Naive thymus-derived CD4-positive, alpha-beta T cell (primary cell): ENCODE data around the gene HDAC2. TPM values are rescaled to one million over a fixed set of nuclear protein-coding genes. Genes with fewer than 3 reads are reported as not detected.

ENCODE experiments used
- ATAC-seq: fragments of 150-1000 bp; cut with Tn5 transposase; 2 replicates; pipeline ENCODE4 v1.10.0; 2021; ENCODE audit warnings: mild to moderate bottlenecking, moderate library complexity
- CTCF ChIA-PET: fragments of 350-600 bp; sonication (Branson Sonifier 250); formaldehyde crosslinking; loops from one replicate; lab custom pipeline; 2021; ENCODE audit warnings: antibody characterized with exemption; lab: Charles Lee
- POLR2A ChIA-PET: fragments of 350-600 bp; sonication (Branson Sonifier 250); formaldehyde crosslinking; loops from one replicate; lab custom pipeline; 2021; ENCODE audit warnings: antibody characterized with exemption, inconsistent platforms; lab: Charles Lee
- DNase-seq, 9 donors: peaks; one replicate each; pipeline versions ENCODE4 v3.0.0 to v3.0.0-alpha.2; 2020 to 2022; ENCODE audit warnings: mixed read lengths in 1 of 9
- H3K27ac ChIP-seq: one replicate; pipeline ENCODE4 v1.7.0; 2013; ENCODE audit warnings: mild to moderate bottlenecking, low read depth, low read length, moderate library complexity
- H3K27me3 ChIP-seq, 2 donors: one replicate each; pipeline ENCODE4 v1.7.0; 2013; ENCODE audit warnings: low read length in 2 of 2, mild to moderate bottlenecking in 2 of 2, moderate library complexity in 2 of 2; ENCODE audit not compliant: control insufficient read depth in 2 of 2, insufficient read depth in 2 of 2
- H3K36me3 ChIP-seq, 3 experiments: 1 replicate in 2 of 3; 2 replicates in 1 of 3; pipeline ENCODE4 v1.7.0; 2013; ENCODE audit warnings: low read length in 3 of 3, mild to moderate bottlenecking in 3 of 3, moderate library complexity in 1 of 3; ENCODE audit not compliant: insufficient read depth in 3 of 3, control insufficient read depth in 2 of 3
- H3K4me1 ChIP-seq, 2 donors: one replicate each; pipeline ENCODE4 v1.7.0; 2013; ENCODE audit warnings: low read length in 2 of 2, mild to moderate bottlenecking in 2 of 2, moderate library complexity in 1 of 2; ENCODE audit not compliant: control insufficient read depth in 2 of 2, insufficient read depth in 2 of 2
- H3K4me3 ChIP-seq: 2 replicates; pipeline ENCODE4 v1.7.0; 2013; ENCODE audit warnings: mild to moderate bottlenecking, low read length
- H3K9me3 ChIP-seq, 3 experiments: 1 replicate in 2 of 3; 2 replicates in 1 of 3; pipeline ENCODE4 v1.7.0; 2013; ENCODE audit warnings: low read length in 3 of 3; ENCODE audit not compliant: control insufficient read depth in 2 of 3
- H3K27ac Mint-ChIP-seq, 9 donors: one replicate each; pipeline ENCODE4 v1.8.0; 2020 to 2022; ENCODE audit warnings: mixed read lengths in 9 of 9, mild to moderate bottlenecking in 8 of 9, moderate library complexity in 5 of 9, inconsistent platforms in 2 of 9
- H3K27me3 Mint-ChIP-seq, 5 donors: one replicate each; pipeline ENCODE4 v1.8.0; 2021 to 2022; ENCODE audit warnings: mixed read lengths in 5 of 5, mild to moderate bottlenecking in 1 of 5
- H3K36me3 Mint-ChIP-seq, 5 donors: one replicate each; pipeline ENCODE4 v1.8.0; 2020 to 2022; ENCODE audit warnings: mixed read lengths in 5 of 5, mild to moderate bottlenecking in 3 of 5, inconsistent platforms in 1 of 5
- H3K4me1 Mint-ChIP-seq, 7 donors: one replicate each; pipeline ENCODE4 v1.8.0; 2020 to 2022; ENCODE audit warnings: mixed read lengths in 7 of 7, mild to moderate bottlenecking in 3 of 7, inconsistent platforms in 1 of 7
- H3K4me3 Mint-ChIP-seq, 10 donors: one replicate each; pipeline ENCODE4 v1.8.0; 2020 to 2022; ENCODE audit warnings: mild to moderate bottlenecking in 10 of 10, mixed read lengths in 10 of 10, moderate library complexity in 6 of 10, inconsistent platforms in 2 of 10
- H3K9me3 Mint-ChIP-seq, 11 donors: one replicate each; pipeline ENCODE4 v1.8.0; 2020 to 2022; ENCODE audit warnings: mixed read lengths in 11 of 11, mild to moderate bottlenecking in 4 of 11, inconsistent platforms in 1 of 11, moderate library complexity in 1 of 11
- intact Hi-C, 2 donors: fragments of 100-400 bp; cut with micrococcal nuclease; formaldehyde crosslinking; loops; one replicate each; pipeline ENCODE4 v1.15.1; 2023
- polyA plus RNA-seq, 2 donors: library from polyadenylated mRNA; unstranded; fragments of 300-500 nt; fragmentation: Illumina TruSeq; gene quantifications; one replicate each; pipeline ENCODE4 v1.2.3, GENCODE V29; 2021
- total RNA-seq, 6 experiments: library from RNA in 5 of 6; stranded (reverse) in 5 of 6; gene quantifications; 1 replicate in 5 of 6; 2 replicates in 1 of 6; pipeline ENCODE4 v1.2.3 and lab custom pipeline; 2021 to 2026

The HDAC2 gene
- total and polyA plus RNA-seq, 7 experiments from 2014 or later, result 46.6 to 87.8 (median 57.2) TPM

DNA sequence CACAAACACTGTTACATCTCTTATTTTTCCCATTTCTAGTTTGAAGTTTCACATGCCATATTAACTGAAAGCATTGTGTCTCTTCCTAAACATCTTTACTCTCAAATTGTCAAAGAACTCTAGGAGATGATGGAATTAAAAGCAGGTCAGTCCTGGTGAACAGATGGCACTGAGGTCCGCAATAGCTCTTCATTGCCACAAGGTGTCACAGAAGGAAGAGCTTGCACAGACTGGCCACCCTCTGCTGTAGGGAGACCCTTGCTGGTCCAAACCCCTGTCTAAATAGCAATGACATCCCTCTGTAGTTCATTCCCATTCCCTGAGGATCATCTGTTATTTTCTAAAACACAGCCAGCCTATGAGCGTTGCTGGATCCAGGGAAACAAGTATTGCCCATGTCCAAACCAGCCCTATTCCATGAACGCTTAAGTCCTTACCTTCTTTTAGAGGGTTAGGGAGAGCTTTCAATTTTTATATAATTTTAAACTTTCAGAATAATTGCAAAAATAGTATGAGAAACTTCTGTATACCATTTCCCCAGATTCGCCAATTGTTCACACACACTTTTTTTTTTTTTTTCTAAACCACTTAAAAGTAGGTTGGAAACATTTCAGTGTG is 10.1 kb upstream of the HDAC2 start:
- peak in 2 of 9 donors; percentile 7 to 8 for DNase-seq
- ChIA-PET POLR2A (interaction anchor here (1.3 kb wide), 1 partner anchor 10 kb away, joined by 7 read pairs; the partner anchor contains the start of gene HDAC2), CTCF (interaction anchor here (0.6 to 2.1 kb wide), 5 partner anchors 10 to 128 kb away, joined by 3 to 8 read pairs (median 6); partner anchors contain the start of gene HDAC2)
- no peaks in the 10 kb centered on the region for H3K9me3 Mint-ChIP-seq
- H3K4me3 ChIP-seq, result no peak overlapping the region
- no peak overlapping the region for H3K27ac ChIP-seq
- H3K36me3 Mint-ChIP-seq, result no peaks in the 10 kb centered on the region
- peak; percentile 66 for ATAC-seq
- no peak overlapping the region for H3K27ac Mint-ChIP-seq
- H3K27me3 ChIP-seq, result no peaks in the 10 kb centered on the region
- H3K4me1 ChIP-seq, result no peaks in the 10 kb centered on the region
- H3K9me3 ChIP-seq, result no peaks in the 10 kb centered on the region
- intact Hi-C loops, result no loop called here
- H3K36me3 ChIP-seq, result no peaks in the 10 kb centered on the region
- H3K4me3 Mint-ChIP-seq, result no peak overlapping the region
- peaks cover 0 to 25% (median 3%) of the 10 kb centered on the region in 5 donors for H3K27me3 Mint-ChIP-seq
- peaks cover 0 to 5% (median 0%) of the 10 kb centered on the region in 7 donors for H3K4me1 Mint-ChIP-seq

DNA sequence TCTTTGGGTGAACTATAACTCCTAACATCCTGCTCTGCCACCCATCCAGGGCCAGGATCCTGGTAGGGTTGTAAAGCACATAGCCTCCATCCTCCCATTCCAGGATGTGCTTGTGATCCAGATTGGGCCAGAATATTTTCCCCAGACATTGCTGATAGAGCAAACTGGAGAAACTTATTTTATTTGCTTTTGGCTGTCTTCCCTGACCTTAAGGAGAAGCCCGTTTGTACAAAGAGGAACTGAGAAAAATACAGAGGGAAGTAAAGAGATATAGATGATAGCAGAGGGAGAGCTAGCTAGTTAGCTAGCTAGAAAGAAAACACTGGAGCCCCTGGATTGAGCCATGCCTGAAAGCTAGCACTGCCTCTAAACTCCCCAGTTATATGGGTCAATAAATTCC is 9.0 kb upstream of the HDAC2 start:
- intact Hi-C loops, result no loop called here
- Mint-ChIP-seq H3K36me3 (no peaks in the 10 kb centered on the region), H3K27ac (no peak overlapping the region), H3K4me1 (peaks cover 0 to 5% (median 0%) of the 10 kb centered on the region in 7 donors), H3K4me3 (no peak overlapping the region), H3K9me3 (no peaks in the 10 kb centered on the region), H3K27me3 (peaks cover 0 to 25% (median 3%) of the 10 kb centered on the region in 5 donors)
- ChIA-PET POLR2A (no interaction called here), CTCF (interaction anchor here (0.7 to 2.1 kb wide), 4 partner anchors 8 to 124 kb away, joined by 3 to 7 read pairs (median 4); partner anchors contain the start of gene HDAC2)
- ATAC-seq (no peak), DNase-seq (no peak)
- Histone ChIP-seq H3K9me3 (no peaks in the 10 kb centered on the region), H3K4me3 (no peak overlapping the region), H3K27me3 (no peaks in the 10 kb centered on the region), H3K27ac (no peak overlapping the region), H3K4me1 (no peaks in the 10 kb centered on the region), H3K36me3 (no peaks in the 10 kb centered on the region)

DNA sequence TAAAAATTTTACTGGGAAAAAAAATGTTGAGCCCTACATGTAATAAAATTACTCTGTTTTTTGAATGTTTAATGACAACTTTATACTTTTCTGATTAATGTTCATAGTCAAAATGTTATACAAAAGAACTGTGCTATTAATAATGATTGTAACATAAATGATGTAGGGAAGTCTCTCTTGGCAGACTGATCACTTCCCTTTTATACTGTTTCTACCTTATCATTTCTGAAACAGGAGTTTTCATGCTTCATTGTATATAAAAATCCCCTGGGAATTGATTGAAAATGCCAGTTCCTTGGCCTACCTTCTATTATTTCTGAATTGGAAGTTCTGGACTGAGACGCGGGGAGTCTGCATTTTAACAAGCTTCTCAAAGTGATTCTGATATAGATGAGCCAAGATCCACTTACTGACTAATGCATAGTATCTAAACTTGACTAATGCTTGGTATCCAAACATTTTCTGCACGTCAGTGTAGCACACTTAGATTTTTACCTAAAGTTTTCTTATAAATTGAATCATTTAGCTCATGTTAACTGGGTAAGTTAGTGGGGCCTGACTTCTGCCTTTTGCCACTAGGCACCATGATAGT is 7.2 kb upstream of the HDAC2 start:
- DNase-seq (no peak), ATAC-seq (no peak)
- intact Hi-C loops, result no loop called here
- Mint-ChIP-seq H3K9me3 (no peaks in the 10 kb centered on the region), H3K27ac (no peak overlapping the region), H3K27me3 (peaks cover 0 to 25% (median 0%) of the 10 kb centered on the region in 5 donors), H3K4me3 (no peak overlapping the region), H3K36me3 (no peaks in the 10 kb centered on the region), H3K4me1 (peaks cover 0 to 5% (median 0%) of the 10 kb centered on the region in 7 donors)
- H3K9me3 ChIP-seq, result no peaks in the 10 kb centered on the region
- H3K36me3 ChIP-seq, result no peaks in the 10 kb centered on the region
- H3K27me3 ChIP-seq, result no peaks in the 10 kb centered on the region
- H3K4me3 ChIP-seq, result no peak overlapping the region
- ChIA-PET POLR2A (no interaction called here), CTCF (no interaction called here)
- H3K27ac ChIP-seq, result no peak overlapping the region
- no peaks in the 10 kb centered on the region for H3K4me1 ChIP-seq

DNA sequence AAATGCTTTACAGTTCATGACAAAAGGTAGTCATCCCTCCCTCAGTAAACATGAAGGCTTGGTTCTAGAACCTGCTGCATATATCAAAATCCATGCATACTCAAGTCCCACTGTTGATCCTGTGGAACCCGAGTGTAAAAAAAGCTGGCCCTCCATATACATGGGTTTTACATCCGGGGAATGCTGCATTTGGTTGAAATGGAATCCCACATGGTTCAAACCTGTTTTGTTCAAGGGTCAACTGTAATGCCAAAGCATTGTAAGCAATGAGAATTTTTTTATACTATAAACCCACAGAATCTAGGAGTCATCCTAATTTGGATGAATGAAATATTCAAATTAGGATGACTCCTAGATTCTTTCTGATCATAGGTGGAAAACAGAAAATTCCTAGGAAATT is 5.9 kb upstream of the HDAC2 start:
- H3K27me3 ChIP-seq, result no peaks in the 10 kb centered on the region
- H3K9me3 ChIP-seq, result no peaks in the 10 kb centered on the region
- POLR2A ChIA-PET, result no interaction called here
- no peaks in the 10 kb centered on the region for H3K9me3 Mint-ChIP-seq
- H3K4me1 ChIP-seq, result no peaks in the 10 kb centered on the region
- ATAC-seq, result no peak
- H3K4me3 Mint-ChIP-seq, result no peak overlapping the region
- H3K36me3 ChIP-seq, result no peaks in the 10 kb centered on the region
- H3K36me3 Mint-ChIP-seq, result no peaks in the 10 kb centered on the region
- no peak overlapping the region for H3K4me3 ChIP-seq
- intact Hi-C loops, result no loop called here
- H3K27me3 Mint-ChIP-seq, result peaks cover 0 to 28% (median 0%) of the 10 kb centered on the region in 5 donors
- peaks cover 0 to 10% (median 6%) of the 10 kb centered on the region in 7 donors for H3K4me1 Mint-ChIP-seq
- DNase-seq, result no peak
- no peak overlapping the region for H3K27ac Mint-ChIP-seq
- no peak overlapping the region for H3K27ac ChIP-seq
- CTCF ChIA-PET, result interaction anchor here (0.6 kb wide), 1 partner anchor 30 kb away, joined by 3 read pairs; no protein-coding TSS in a partner anchor

DNA sequence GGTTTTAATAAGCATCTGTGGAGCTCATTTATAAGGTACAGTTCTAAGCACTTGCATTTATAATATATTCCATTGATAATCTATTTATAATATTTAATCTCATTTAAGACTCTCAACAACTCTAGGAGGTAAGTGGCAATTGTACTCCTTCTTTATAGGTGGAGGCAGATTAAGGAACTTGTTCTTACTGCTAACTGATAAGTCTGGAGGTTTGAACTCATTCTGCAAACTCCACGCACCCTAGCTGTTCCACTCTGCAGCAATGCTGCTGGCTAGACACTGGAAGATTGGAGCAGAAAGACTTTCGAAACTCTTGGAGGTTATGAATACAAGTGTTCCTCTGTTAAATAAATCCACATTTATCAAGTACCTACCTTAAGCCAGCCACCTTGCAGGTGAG is 793 bp upstream of the HDAC2 start:
- H3K36me3 Mint-ChIP-seq, result peaks cover 0 to 1% (median 0%) of the 10 kb centered on the region in 5 donors
- ChIA-PET POLR2A (interaction anchor here (1.0 to 1.4 kb wide), 4 partner anchors 9 to 28 kb away, joined by 3 to 7 read pairs (median 4); no protein-coding TSS in a partner anchor), CTCF (interaction anchor here (1.2 kb wide), 1 partner anchor 8 kb away, joined by 6 read pairs; no protein-coding TSS in a partner anchor)
- H3K4me1 Mint-ChIP-seq, result peaks cover 22 to 40% (median 35%) of the 10 kb centered on the region in 7 donors
- H3K27me3 Mint-ChIP-seq, result peaks cover 0 to 9% (median 0%) of the 10 kb centered on the region in 5 donors
- Histone ChIP-seq H3K4me3 (no peak overlapping the region), H3K4me1 (peaks cover 15 to 17% of the 10 kb centered on the region in 2 donors), H3K36me3 (peaks cover 0 to 12% (median 0%) of the 10 kb centered on the region in 3 experiments), H3K27ac (peak overlapping the region; percentile 92), H3K9me3 (no peaks in the 10 kb centered on the region), H3K27me3 (no peaks in the 10 kb centered on the region)
- H3K9me3 Mint-ChIP-seq, result peaks cover 0 to 4% (median 0%) of the 10 kb centered on the region in 11 donors
- intact Hi-C loops, result loop anchor here (2.0 to 5.0 kb wide), 5 partner anchors 34 to 1885 kb away; partner anchors contain the start of genes FAM229B (in 1 of the 2), MARCKS (in 1 of the 2) and TUBE1 (in 1 of the 2)
- DNase-seq (peak in 2 of 9 donors; percentile 5 to 9), ATAC-seq (no peak)
- peak overlapping the region; percentile 91 to 99 (median 96) for H3K4me3 Mint-ChIP-seq
- peak overlapping the region in 8 of 9 donors; percentile 55 to 97 (median 92) for H3K27ac Mint-ChIP-seq

DNA sequence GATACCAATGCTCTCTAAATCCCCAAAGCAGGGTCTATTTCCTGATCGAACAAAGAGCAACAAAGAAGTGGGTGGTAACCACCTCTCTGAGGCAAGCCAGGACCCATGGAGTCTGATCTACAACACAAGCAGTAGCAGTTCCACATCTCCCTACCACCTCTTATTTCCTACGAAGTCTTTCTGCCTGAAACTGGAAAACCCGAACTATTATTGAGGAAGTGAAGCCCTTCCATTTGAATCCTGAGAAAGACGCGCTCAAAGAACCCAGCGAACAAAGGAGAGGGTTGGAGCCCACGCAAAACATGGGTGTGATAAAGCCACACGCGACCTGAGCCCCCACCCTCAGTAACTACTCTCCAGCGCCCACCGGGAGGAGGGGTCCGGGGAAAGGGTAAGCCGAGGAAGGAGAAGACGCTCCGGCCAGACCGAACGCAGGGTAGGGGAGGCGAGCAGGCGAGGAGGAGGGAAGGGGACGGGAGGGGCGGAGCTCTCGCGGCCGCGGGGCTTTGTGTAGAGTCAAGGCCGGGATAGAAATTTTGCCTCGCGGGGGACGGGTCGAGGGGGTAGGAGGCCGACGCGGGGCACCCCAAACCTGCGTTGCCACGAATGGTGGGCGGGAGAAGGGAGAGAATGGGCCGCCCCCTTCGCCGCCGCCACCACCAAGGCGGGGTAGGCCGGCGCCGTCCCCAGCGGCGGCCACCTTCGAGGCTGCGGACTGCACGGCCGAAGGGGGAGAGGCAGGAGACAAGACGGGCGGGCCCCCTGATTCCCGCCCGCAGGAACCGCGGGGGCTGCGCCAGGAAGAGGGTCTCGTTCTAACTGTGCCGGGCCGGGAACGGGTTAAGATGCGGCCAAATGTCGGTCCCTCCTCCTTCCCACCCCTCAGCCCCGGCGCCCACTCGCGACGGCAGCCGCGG is 802 bp downstream of the HDAC2 start:
- Mint-ChIP-seq H3K4me3 (peak overlapping the region; percentile 91 to 99 (median 97)), H3K27ac (peak overlapping the region; percentile 86 to 98 (median 95)), H3K36me3 (peaks cover 0 to 3% (median 0%) of the 10 kb centered on the region in 5 donors), H3K27me3 (peaks cover 0 to 6% (median 0%) of the 10 kb centered on the region in 5 donors), H3K9me3 (peaks cover 0 to 4% (median 0%) of the 10 kb centered on the region in 11 donors), H3K4me1 (peaks cover 27 to 55% (median 46%) of the 10 kb centered on the region in 7 donors)
- CTCF ChIA-PET, result no interaction called here
- Histone ChIP-seq H3K27me3 (no peaks in the 10 kb centered on the region), H3K36me3 (peaks cover 0 to 12% (median 0%) of the 10 kb centered on the region in 3 experiments), H3K9me3 (no peaks in the 10 kb centered on the region), H3K27ac (peak overlapping the region; percentile 92), H3K4me3 (peak overlapping the region; percentile 96), H3K4me1 (peaks cover 15 to 21% of the 10 kb centered on the region in 2 donors)
- DNase-seq, result peak in 8 of 9 donors; percentile 7 to 61 (median 32)
- POLR2A ChIA-PET, result no interaction called here
- peak; percentile 44 for ATAC-seq
- intact Hi-C loops, result loop anchor here (1.0 to 5.0 kb wide), 6 partner anchors 8 to 1883 kb away; partner anchors contain the start of genes FAM229B (in 1 of the 2), MARCKS (in 1 of the 2) and TUBE1 (in 1 of the 2)
